HCT116 (cell line): ENCODE results near the gene SYNRG. TPM values are rescaled to one million over a fixed set of nuclear protein-coding genes. Genes with fewer than 3 reads are reported as not detected.

ENCODE experiments used
- ATAC-seq: fragments of 200-7000 bp; cut with Tn5 transposase; 2 replicates; pipeline ENCODE4 v1.9.1; 2020; ENCODE audit warnings: mild to moderate bottlenecking, moderate library complexity
- BruUV-seq: library from RNA; stranded (reverse); fragments of 400-500 nt; replicated peaks from 2 replicates; lab custom pipeline; 2021; lab: Mats Ljungman, UMichigan
- CTCF ChIA-PET: fragments of 300-600 bp; sonication (Branson Sonifier 250); formaldehyde crosslinking; loops from one replicate; lab custom pipeline; 2021; ENCODE audit warnings: antibody characterized with exemption; lab: Charles Lee
- POLR2A ChIA-PET: fragments of 300-600, 350-600 bp; sonication (Branson Sonifier 250); formaldehyde crosslinking; loops from one replicate; lab custom pipeline; 2021; ENCODE audit warnings: antibody characterized with exemption; lab: Charles Lee
- RAD21 ChIA-PET, 2 experiments: fragments of 300-600 bp; sonication (Branson Sonifier 250); formaldehyde crosslinking; loops; one replicate each; lab custom pipeline; 2023; ENCODE audit warnings: low total read pairs in 2 of 2; ENCODE audit not compliant: uncharacterized antibody in 2 of 2, unreplicated experiment in 2 of 2, low non-redundant PET in 1 of 2; lab: Charles Lee
- DNase-seq: peaks from one replicate; pipeline ENCODE4 v3.0.0-alpha.2; 2010; ENCODE audit warnings: low read depth, low spot score
- H2AFZ ChIP-seq: fragments of 200-600 bp; shearing (Covaris generic), sonication (generic); 2 replicates; pipeline ENCODE4 v1.6.1; 2017; ENCODE audit warnings: low read depth, mixed run types, mixed read lengths, antibody characterized with exemption, low read length; ENCODE audit not compliant: poor library complexity, severe bottlenecking
- H3K27ac ChIP-seq: 2 replicates; pipeline ENCODE4 v1.5.1; 2012; ENCODE audit warnings: low read depth, low read length
- H3K27me3 ChIP-seq: fragments of 200-600 bp; sonication (generic); 2 replicates; pipeline ENCODE4 v1.6.1; 2016; ENCODE audit warnings: mixed run types, low read length, mixed read lengths; ENCODE audit not compliant: insufficient read depth
- H3K36me3 ChIP-seq, 2 experiments: fragments of 200-500 bp in 1 of 2; fragments of 200-600 bp in 1 of 2; sonication (Bioruptor generic) in 1 of 2; sonication (generic) in 1 of 2; 2 replicates each; pipeline versions ENCODE4 v1.5.1 to v1.6.1; 2014 to 2016; ENCODE audit warnings: low read length in 2 of 2, inconsistent platforms in 1 of 2, mixed read lengths in 1 of 2, mixed run types in 1 of 2; ENCODE audit not compliant: insufficient read depth in 2 of 2, control insufficient read depth in 1 of 2
- H3K4me1 ChIP-seq, 2 experiments: fragments of 200-600 bp in 1 of 2; sonication (generic) in 1 of 2; 2 replicates each; pipeline versions ENCODE4 v1.5.1 to v1.6.1; 2012 to 2017; ENCODE audit warnings: low read length in 2 of 2, inconsistent platforms in 1 of 2, mild to moderate bottlenecking in 1 of 2, mixed read lengths in 1 of 2, mixed run types in 1 of 2, moderate library complexity in 1 of 2; ENCODE audit not compliant: insufficient read depth in 2 of 2, control insufficient read depth in 1 of 2
- H3K4me2 ChIP-seq: fragments of 200-600 bp; sonication (generic); 2 replicates; pipeline ENCODE4 v1.6.1; 2017; ENCODE audit warnings: mixed run types, low read length, mixed read lengths
- H3K4me3 ChIP-seq, 2 experiments: fragments of 200-600 bp in 1 of 2; sonication (generic) in 1 of 2; replicated peaks in 1 of 2; 2 replicates each; pipeline ENCODE4 v1.5.1; 2011 to 2016; ENCODE audit warnings: low read length in 2 of 2, control low read depth in 1 of 2, low read depth in 1 of 2, mild to moderate bottlenecking in 1 of 2, mixed read lengths in 1 of 2, mixed run types in 1 of 2
- H3K79me2 ChIP-seq: fragments of 200-600 bp; sonication (generic); 2 replicates; pipeline ENCODE4 v1.6.1; 2017; ENCODE audit warnings: mild to moderate bottlenecking, mixed run types, low read length, moderate library complexity, mixed read lengths; ENCODE audit not compliant: insufficient read depth
- H3K9ac ChIP-seq: fragments of 200-600 bp; sonication (generic); 2 replicates; pipeline ENCODE4 v1.6.1; 2016; ENCODE audit warnings: low read length, mixed read lengths
- H3K9me2 ChIP-seq: fragments of 200-600 bp; sonication (generic), shearing (Covaris generic); 2 replicates; pipeline ENCODE4 v1.6.1; 2017; ENCODE audit warnings: mixed run types, mild to moderate bottlenecking, moderate library complexity; ENCODE audit not compliant: insufficient read depth
- H3K9me3 ChIP-seq, 2 experiments: fragments of 200-500 bp in 1 of 2; fragments of 200-600 bp in 1 of 2; sonication (Bioruptor generic) in 1 of 2; sonication (generic) in 1 of 2; 2 replicates each; pipeline ENCODE4 v1.6.1; 2014 to 2017; ENCODE audit warnings: low read length in 2 of 2, mixed read lengths in 2 of 2, inconsistent platforms in 1 of 2, low read depth in 1 of 2, mild to moderate bottlenecking in 1 of 2, mixed run types in 1 of 2, moderate library complexity in 1 of 2; ENCODE audit not compliant: control insufficient read depth in 1 of 2, insufficient read depth in 1 of 2
- H4K20me1 ChIP-seq: fragments of 200-600 bp; sonication (generic), shearing (Covaris generic); 2 replicates; pipeline ENCODE4 v1.6.1; 2017; ENCODE audit warnings: mixed run types, mild to moderate bottlenecking, moderate library complexity; ENCODE audit not compliant: insufficient read depth
- CBX3 ChIP-seq: IDR thresholded peaks from 2 replicates; pipeline ENCODE4 v1.6.1; 2012; ENCODE audit warnings: low read depth
- EZH2 ChIP-seq: fragments of 200-600 bp; sonication (generic); IDR thresholded peaks from 2 replicates; pipeline ENCODE4 v1.6.1; 2017; ENCODE audit warnings: antibody characterized with exemption, mixed run types
- EZH2phosphoT487 ChIP-seq: fragments of 200-600 bp; IDR thresholded peaks from 2 replicates; pipeline ENCODE4 v1.6.1; 2018; ENCODE audit warnings: antibody characterized with exemption, borderline replicate concordance
- FOSL1 ChIP-seq: IDR thresholded peaks from 2 replicates; pipeline ENCODE4 v1.6.1; 2012; ENCODE audit warnings: low read depth
- MAX ChIP-seq: IDR thresholded peaks from 2 replicates; pipeline ENCODE4 v1.6.1; 2012
- RAD21 ChIP-seq: IDR thresholded peaks from 2 replicates; pipeline ENCODE4 v1.6.1; 2012; ENCODE audit warnings: low read depth, mild to moderate bottlenecking
- SIN3A ChIP-seq: IDR thresholded peaks from 2 replicates; pipeline ENCODE4 v1.6.1; 2012; ENCODE audit warnings: low read depth
- SRF ChIP-seq: IDR thresholded peaks from 2 replicates; pipeline ENCODE4 v1.6.1; 2012; ENCODE audit warnings: low read depth
- TCF7L2 ChIP-seq: IDR thresholded peaks from 2 replicates; pipeline ENCODE4 v1.7.0; 2011; ENCODE audit warnings: borderline replicate concordance, inconsistent platforms; ENCODE audit not compliant: insufficient read depth, insufficient read length; ENCODE audit errors: extremely low read depth
- YY1 ChIP-seq: IDR thresholded peaks from 2 replicates; pipeline ENCODE4 v1.6.1; 2011; ENCODE audit warnings: low read length, low read depth, moderate library complexity, mild to moderate bottlenecking; ENCODE audit not compliant: insufficient replicate concordance; ENCODE audit errors: extremely low read depth
- ZBTB33 ChIP-seq: IDR thresholded peaks from 2 replicates; pipeline ENCODE4 v1.6.1; 2011; ENCODE audit warnings: mild to moderate bottlenecking, low read length, moderate library complexity; ENCODE audit not compliant: insufficient replicate concordance; ENCODE audit errors: extremely low read depth
- ZNF274 ChIP-seq: fragments of 200-500 bp; sonication (Bioruptor generic); IDR thresholded peaks from 2 replicates; pipeline ENCODE4 v1.6.1; 2014; ENCODE audit warnings: mild to moderate bottlenecking, low read depth, low read length, inconsistent platforms
- intact Hi-C: fragments of 100-400 bp; cut with micrococcal nuclease; formaldehyde crosslinking; loops from 2 replicates; pipeline ENCODE4 v1.10.0; 2022
- total RNA-seq: library from RNA; stranded (reverse); gene quantifications from one replicate; pipeline ENCODE4 v1.2.1, GENCODE V29; 2021; ENCODE audit not compliant: unreplicated experiment
- TF ChIP-seq, protein P1 (sequence below), 3 experiments: fragments of 200-600 bp in 1 of 3; sonication (generic) in 1 of 3; IDR thresholded peaks in 2 of 3; conservative IDR thresholded peaks in 1 of 3; 2 replicates each; pipeline ENCODE4 v1.5.1; 2012 to 2017; ENCODE audit warnings: low read depth in 2 of 3, low read length in 2 of 3, antibody characterized with exemption in 1 of 3, borderline replicate concordance in 1 of 3, control low read depth in 1 of 3, mild to moderate bottlenecking in 1 of 3, mixed read lengths in 1 of 3, mixed run types in 1 of 3, moderate library complexity in 1 of 3; ENCODE audit not compliant: insufficient read depth in 1 of 3
- TF ChIP-seq, protein P2 (sequence below): IDR thresholded peaks from 2 replicates; pipeline ENCODE4 v1.6.1; 2012

The SYNRG gene
- total RNA-seq, 1 experiment from 2014 or later, result 23.8 TPM

- ChIA-PET CTCF (no interaction called here), POLR2A (no interaction called here), RAD21 (no interaction called here)
- ATAC-seq, result no peak
- no peak overlapping the region for H3K9ac ChIP-seq
- H3K36me3 ChIP-seq, result peaks cover 26 to 38% of the 10 kb centered on the region in 2 experiments
- intact Hi-C loops, result no loop called here
- no peak overlapping the region for H3K4me3 ChIP-seq
- no peaks in the 10 kb centered on the region for H3K9me2 ChIP-seq
- H3K4me1 ChIP-seq, result peaks cover 2 to 8% of the 10 kb centered on the region in 2 experiments; a peak in 2 of 4 replicates
- no TSS peak for BruUV-seq
- H3K27me3 ChIP-seq, result no peaks in the 10 kb centered on the region
- TF ChIP-seq, protein P1, sequence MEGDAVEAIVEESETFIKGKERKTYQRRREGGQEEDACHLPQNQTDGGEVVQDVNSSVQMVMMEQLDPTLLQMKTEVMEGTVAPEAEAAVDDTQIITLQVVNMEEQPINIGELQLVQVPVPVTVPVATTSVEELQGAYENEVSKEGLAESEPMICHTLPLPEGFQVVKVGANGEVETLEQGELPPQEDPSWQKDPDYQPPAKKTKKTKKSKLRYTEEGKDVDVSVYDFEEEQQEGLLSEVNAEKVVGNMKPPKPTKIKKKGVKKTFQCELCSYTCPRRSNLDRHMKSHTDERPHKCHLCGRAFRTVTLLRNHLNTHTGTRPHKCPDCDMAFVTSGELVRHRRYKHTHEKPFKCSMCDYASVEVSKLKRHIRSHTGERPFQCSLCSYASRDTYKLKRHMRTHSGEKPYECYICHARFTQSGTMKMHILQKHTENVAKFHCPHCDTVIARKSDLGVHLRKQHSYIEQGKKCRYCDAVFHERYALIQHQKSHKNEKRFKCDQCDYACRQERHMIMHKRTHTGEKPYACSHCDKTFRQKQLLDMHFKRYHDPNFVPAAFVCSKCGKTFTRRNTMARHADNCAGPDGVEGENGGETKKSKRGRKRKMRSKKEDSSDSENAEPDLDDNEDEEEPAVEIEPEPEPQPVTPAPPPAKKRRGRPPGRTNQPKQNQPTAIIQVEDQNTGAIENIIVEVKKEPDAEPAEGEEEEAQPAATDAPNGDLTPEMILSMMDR (IDR thresholded peaks at IDR 0.05 in 2 of 3, conservative IDR thresholded peaks at IDR 0.05 in 1 of 3; ENCODE audit: borderline replicate concordance in 1 of 3, insufficient read depth in 1 of 3, low read depth in 2 of 3, low read length in 2 of 3), result no peak
- TF ChIP-seq SRF (no peak), SIN3A (no peak), ZBTB33 (no peak), ZNF274 (no peak), MAX (no peak), EZH2phosphoT487 (no peak), YY1 (no peak), FOSL1 (no peak), RAD21 (no peak), CBX3 (no peak), EZH2 (no peak), TCF7L2 (no peak)
- TF ChIP-seq, protein P2, sequence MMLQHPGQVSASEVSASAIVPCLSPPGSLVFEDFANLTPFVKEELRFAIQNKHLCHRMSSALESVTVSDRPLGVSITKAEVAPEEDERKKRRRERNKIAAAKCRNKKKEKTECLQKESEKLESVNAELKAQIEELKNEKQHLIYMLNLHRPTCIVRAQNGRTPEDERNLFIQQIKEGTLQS, result no peak
- H3K4me2 ChIP-seq, result no peak overlapping the region
- no peak overlapping the region for H2AFZ ChIP-seq
- no peaks in the 10 kb centered on the region for H3K9me3 ChIP-seq
- H3K79me2 ChIP-seq, result no peaks in the 10 kb centered on the region
- H4K20me1 ChIP-seq, result no peaks in the 10 kb centered on the region
- H3K27ac ChIP-seq, result no peak overlapping the region
- DNase-seq, result no peak
These were observed 139.0 kb downstream of the SYNRG start for GRCh38 chr17:37470181-37470580.
